A673 (cell line): ENCODE measurements around the gene NPNT. TPM values are rescaled to one million over a fixed set of nuclear protein-coding genes. Genes with fewer than 3 reads are reported as not detected.
A peak's percentile ranks its signal among the peaks of the same experiment; 100 is the strongest.

Experiments used
- BruUV-seq: library from RNA; stranded (reverse); fragments of 400-500 nt; replicated peaks from 2 replicates; lab custom pipeline; 2021; lab: Mats Ljungman, UMichigan
- CTCF ChIA-PET: fragments of 300-600 bp; sonication (Branson Sonifier 250); formaldehyde crosslinking; loops from one replicate; lab custom pipeline; 2022; ENCODE audit warnings: antibody characterized with exemption; lab: Charles Lee
- POLR2A ChIA-PET: fragments of 300-600 bp; sonication (Branson Sonifier 250); formaldehyde crosslinking; loops from one replicate; lab custom pipeline; 2022; ENCODE audit warnings: antibody characterized with exemption; ENCODE audit not compliant: low non-redundant PET; lab: Charles Lee
- DNase-seq: peaks from one replicate; pipeline ENCODE4 v3.0.0-alpha.2; 2015; ENCODE audit warnings: low spot score
- H3K27ac ChIP-seq: fragments of 200-600 bp; sonication (generic); 2 replicates; pipeline ENCODE4 v1.5.1; 2016; ENCODE audit warnings: mixed run types, low read depth, mild to moderate bottlenecking, mixed read lengths, antibody characterized with exemption, low read length; ENCODE audit not compliant: poor library complexity, severe bottlenecking
- H3K27me3 ChIP-seq: fragments of 200-600 bp; sonication (generic); replicated peaks from 2 replicates; pipeline ENCODE4 v1.6.1; 2017; ENCODE audit warnings: mixed run types, low read depth, mild to moderate bottlenecking, mixed read lengths, antibody characterized with exemption, low read length; ENCODE audit not compliant: insufficient read depth, poor library complexity
- H3K36me3 ChIP-seq: fragments of 200-600 bp; sonication (generic); 2 replicates; pipeline ENCODE4 v1.6.1; 2016; ENCODE audit warnings: mixed run types, mild to moderate bottlenecking, mixed read lengths, antibody characterized with exemption, low read length; ENCODE audit not compliant: insufficient read depth, poor library complexity, severe bottlenecking
- H3K4me1 ChIP-seq: fragments of 200-600 bp; sonication (generic); 2 replicates; pipeline ENCODE4 v1.6.1; 2017; ENCODE audit warnings: mixed run types, mild to moderate bottlenecking, mixed read lengths, antibody characterized with exemption, low read length; ENCODE audit not compliant: insufficient read depth, poor library complexity, severe bottlenecking
- H3K4me3 ChIP-seq: fragments of 200-600 bp; sonication (generic); 2 replicates; pipeline ENCODE4 v1.5.1; 2016; ENCODE audit warnings: low read depth, mixed run types, mild to moderate bottlenecking, mixed read lengths, low read length; ENCODE audit not compliant: poor library complexity, severe bottlenecking
- H3K9me3 ChIP-seq: fragments of 200-600 bp; sonication (generic); 2 replicates; pipeline ENCODE4 v1.6.1; 2016; ENCODE audit warnings: mixed run types, low read depth, mild to moderate bottlenecking, mixed read lengths, antibody characterized with exemption, low read length; ENCODE audit not compliant: poor library complexity, severe bottlenecking
- EZH2 ChIP-seq: fragments of 200-600 bp; sonication (generic); IDR thresholded peaks from 2 replicates; pipeline ENCODE4 v1.6.1; 2017; ENCODE audit warnings: borderline replicate concordance, low read depth, mild to moderate bottlenecking, mixed read lengths, antibody characterized with exemption, low read length; ENCODE audit not compliant: poor library complexity, severe bottlenecking
- intact Hi-C: fragments of 100-400 bp; cut with micrococcal nuclease; formaldehyde crosslinking; loops from one replicate; pipeline ENCODE4 v1.10.0; 2022; ENCODE audit not compliant: unreplicated experiment
- total RNA-seq: library from RNA; stranded (reverse); gene quantifications from 2 replicates; pipeline ENCODE4 v1.2.3, GENCODE V29; 2021
- TF ChIP-seq, protein P1 (sequence below): fragments of 300-800, 200-600 bp; sonication (generic); conservative IDR thresholded peaks from 2 replicates; pipeline ENCODE4 v1.5.1; 2017; ENCODE audit warnings: low read depth, mild to moderate bottlenecking, antibody characterized with exemption, low read length, moderate library complexity, mixed read lengths

Gene NPNT
- total RNA-seq, 1 experiment from 2014 or later, result 0.45 TPM

DNA sequence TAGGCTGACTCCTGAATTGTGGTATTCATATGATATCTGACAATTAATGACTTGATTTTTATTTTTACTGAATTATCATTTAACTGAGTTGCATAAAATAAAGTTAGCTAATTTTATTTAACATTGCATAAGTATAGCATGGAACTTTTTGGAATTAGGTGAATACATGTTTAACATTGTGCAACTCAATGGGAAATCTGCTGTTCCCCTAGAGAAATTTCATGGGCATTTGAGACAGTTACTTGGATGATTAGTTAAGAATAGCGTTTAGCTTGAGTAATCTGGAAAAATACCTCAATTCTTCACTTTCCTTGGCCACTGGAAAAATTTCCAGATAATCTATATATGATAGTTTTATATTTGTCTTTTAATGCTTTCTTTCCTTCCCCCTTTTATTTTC lies 42.5 kb downstream of the NPNT start:
- Histone ChIP-seq H3K4me3 (no peak overlapping the region), H3K4me1 (no peaks in the 10 kb centered on the region), H3K27ac (no peak overlapping the region), H3K27me3 (no peaks in the 10 kb centered on the region), H3K36me3 (no peaks in the 10 kb centered on the region), H3K9me3 (no peaks in the 10 kb centered on the region)
- no peak for DNase-seq
- intact Hi-C loops, result no loop called here
- CTCF ChIA-PET, result no interaction called here
- no peak for TF ChIP-seq EZH2
- no TSS peak for BruUV-seq
- POLR2A ChIA-PET, result no interaction called here

DNA sequence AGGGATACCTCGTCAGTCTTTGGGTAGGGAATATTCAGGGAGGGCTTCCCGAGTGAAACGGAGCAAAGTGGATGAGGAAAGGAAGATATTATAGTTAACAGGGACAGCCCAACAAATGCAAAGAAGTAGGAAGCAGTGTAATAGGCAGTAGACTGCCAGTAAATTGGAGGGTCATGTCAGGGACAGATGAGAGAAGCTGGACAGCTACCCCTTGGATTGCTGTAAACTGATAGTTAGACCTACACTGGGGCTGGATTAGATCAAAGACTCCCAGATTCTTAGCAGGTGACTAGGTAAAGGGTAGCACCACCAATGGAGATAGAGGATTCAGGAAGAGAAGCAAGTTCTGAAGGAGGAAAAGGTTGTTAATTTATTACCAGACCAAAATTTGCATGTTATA lies 48.0 kb downstream of the NPNT start:
- no TSS peak for BruUV-seq
- intact Hi-C loops, result no loop called here
- ChIA-PET POLR2A (no interaction called here), CTCF (no interaction called here)
- TF ChIP-seq, protein P1, sequence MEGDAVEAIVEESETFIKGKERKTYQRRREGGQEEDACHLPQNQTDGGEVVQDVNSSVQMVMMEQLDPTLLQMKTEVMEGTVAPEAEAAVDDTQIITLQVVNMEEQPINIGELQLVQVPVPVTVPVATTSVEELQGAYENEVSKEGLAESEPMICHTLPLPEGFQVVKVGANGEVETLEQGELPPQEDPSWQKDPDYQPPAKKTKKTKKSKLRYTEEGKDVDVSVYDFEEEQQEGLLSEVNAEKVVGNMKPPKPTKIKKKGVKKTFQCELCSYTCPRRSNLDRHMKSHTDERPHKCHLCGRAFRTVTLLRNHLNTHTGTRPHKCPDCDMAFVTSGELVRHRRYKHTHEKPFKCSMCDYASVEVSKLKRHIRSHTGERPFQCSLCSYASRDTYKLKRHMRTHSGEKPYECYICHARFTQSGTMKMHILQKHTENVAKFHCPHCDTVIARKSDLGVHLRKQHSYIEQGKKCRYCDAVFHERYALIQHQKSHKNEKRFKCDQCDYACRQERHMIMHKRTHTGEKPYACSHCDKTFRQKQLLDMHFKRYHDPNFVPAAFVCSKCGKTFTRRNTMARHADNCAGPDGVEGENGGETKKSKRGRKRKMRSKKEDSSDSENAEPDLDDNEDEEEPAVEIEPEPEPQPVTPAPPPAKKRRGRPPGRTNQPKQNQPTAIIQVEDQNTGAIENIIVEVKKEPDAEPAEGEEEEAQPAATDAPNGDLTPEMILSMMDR, result no peak
- no peak for TF ChIP-seq EZH2
- H3K27ac ChIP-seq, result no peak overlapping the region
- no peak for DNase-seq
- H3K27me3 ChIP-seq, result no peaks in the 10 kb centered on the region
- H3K4me1 ChIP-seq, result no peaks in the 10 kb centered on the region
- peaks cover 5% of the 10 kb centered on the region for H3K9me3 ChIP-seq
- no peaks in the 10 kb centered on the region for H3K36me3 ChIP-seq
- no peak overlapping the region for H3K4me3 ChIP-seq

DNA sequence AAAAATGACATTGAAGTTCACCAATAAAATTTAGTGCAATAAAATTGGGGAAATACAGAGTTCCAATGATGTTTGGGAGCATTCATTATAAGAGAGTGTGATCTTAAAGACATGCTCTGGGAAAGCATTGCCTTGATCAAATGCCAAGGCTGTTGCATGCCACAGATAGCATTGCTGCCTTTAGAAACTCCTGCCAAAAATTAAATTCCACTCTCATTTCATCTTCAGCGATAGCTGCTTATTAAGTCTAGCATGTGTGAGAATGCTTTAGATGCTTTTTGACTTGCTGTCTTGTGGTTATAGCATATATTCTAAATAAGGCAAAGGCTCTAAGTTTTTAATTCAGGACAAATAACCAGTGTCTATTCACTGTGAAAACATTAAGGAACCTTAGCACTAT lies 49.3 kb downstream of the NPNT start:
- Histone ChIP-seq H3K27me3 (no peaks in the 10 kb centered on the region), H3K36me3 (no peaks in the 10 kb centered on the region), H3K4me3 (no peak overlapping the region), H3K27ac (no peak overlapping the region), H3K9me3 (peaks cover 5% of the 10 kb centered on the region), H3K4me1 (no peaks in the 10 kb centered on the region)
- BruUV-seq, result no TSS peak
- CTCF ChIA-PET, result no interaction called here
- TF ChIP-seq, protein P1, result no peak
- TF ChIP-seq EZH2, result no peak
- POLR2A ChIA-PET, result no interaction called here
- intact Hi-C loops, result no loop called here
- DNase-seq, result peak; percentile 27

DNA sequence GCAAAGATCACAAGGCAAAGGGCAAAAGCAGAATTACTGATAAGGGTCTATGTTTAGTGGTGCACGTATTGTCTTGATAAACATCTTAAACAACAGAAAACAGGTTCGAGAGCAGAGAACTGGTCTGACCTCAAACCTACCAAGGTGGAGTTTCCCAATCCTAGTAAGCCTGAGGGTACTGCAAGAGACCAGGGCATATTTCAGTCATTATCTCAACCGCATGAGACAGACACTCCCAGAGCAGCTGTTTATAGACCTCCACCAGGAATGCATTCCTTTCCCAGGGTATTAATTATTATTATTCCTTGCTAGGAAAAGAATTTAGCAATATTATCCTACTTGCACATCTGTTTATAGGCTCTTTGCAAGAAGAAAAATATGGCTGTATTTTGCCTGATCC lies 51.5 kb downstream of the NPNT start:
- no peak overlapping the region for H3K4me3 ChIP-seq
- no peak for TF ChIP-seq EZH2
- TF ChIP-seq, protein P1, result no peak
- POLR2A ChIA-PET, result no interaction called here
- H3K36me3 ChIP-seq, result no peaks in the 10 kb centered on the region
- no TSS peak for BruUV-seq
- H3K4me1 ChIP-seq, result no peaks in the 10 kb centered on the region
- no peak for DNase-seq
- no peaks in the 10 kb centered on the region for H3K27me3 ChIP-seq
- H3K9me3 ChIP-seq, result peaks cover 5% of the 10 kb centered on the region
- H3K27ac ChIP-seq, result no peak overlapping the region
- intact Hi-C loops, result no loop called here
- CTCF ChIA-PET, result no interaction called here
